ENCODE measurements around the gene PHACTR4.

DNA sequence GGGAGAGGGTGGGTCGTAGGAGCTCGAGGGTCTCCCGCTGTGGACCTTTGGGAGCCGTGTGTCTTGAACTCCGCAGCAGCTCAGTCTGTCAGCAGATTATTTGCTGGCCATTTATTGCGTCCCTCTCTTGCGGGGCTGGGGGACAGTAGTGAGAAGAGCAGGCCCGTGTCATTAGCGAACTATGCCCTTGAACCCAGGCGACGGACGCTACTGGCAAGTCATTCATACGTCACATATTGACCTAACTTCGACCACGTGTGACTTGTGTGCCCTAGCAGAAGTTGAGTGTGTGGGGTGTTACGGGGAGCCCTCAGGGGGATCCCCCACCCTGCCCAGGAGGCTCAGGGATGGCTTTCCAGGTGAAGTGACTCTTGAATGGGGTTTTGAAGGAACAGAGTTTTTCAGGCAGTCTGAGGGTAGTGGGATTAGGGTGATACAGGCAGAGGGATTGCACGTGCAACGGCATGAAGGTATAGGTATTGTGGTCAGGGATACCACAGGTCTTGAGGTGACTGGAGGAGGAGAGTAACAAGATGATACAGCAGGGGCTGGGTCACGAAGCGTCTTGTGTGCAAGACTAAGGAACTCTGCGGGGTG is 149.3 kb downstream of the PHACTR4 start:
- TF ChIP-seq, protein P1, sequence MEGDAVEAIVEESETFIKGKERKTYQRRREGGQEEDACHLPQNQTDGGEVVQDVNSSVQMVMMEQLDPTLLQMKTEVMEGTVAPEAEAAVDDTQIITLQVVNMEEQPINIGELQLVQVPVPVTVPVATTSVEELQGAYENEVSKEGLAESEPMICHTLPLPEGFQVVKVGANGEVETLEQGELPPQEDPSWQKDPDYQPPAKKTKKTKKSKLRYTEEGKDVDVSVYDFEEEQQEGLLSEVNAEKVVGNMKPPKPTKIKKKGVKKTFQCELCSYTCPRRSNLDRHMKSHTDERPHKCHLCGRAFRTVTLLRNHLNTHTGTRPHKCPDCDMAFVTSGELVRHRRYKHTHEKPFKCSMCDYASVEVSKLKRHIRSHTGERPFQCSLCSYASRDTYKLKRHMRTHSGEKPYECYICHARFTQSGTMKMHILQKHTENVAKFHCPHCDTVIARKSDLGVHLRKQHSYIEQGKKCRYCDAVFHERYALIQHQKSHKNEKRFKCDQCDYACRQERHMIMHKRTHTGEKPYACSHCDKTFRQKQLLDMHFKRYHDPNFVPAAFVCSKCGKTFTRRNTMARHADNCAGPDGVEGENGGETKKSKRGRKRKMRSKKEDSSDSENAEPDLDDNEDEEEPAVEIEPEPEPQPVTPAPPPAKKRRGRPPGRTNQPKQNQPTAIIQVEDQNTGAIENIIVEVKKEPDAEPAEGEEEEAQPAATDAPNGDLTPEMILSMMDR (IDR thresholded peaks at IDR 0.05; ENCODE audit: low read depth, low read length, poor library complexity, severe bottlenecking): no peak
- no peak for TF ChIP-seq EZH2phosphoT487 (IDR thresholded peaks at IDR 0.05; ENCODE audit: borderline replicate concordance, low read length)

Measured in DOHH2 (cell line).